GM11168 (cell line): ENCODE measurements around the gene MMP24OS.

Experiments used
- in situ Hi-C: fragments of 300-500 bp; cut with MboI; formaldehyde crosslinking; loops from one replicate; pipeline ENCODE4 v1.12.0; 2022; ENCODE audit warnings: low sequenced_read_pairs; ENCODE audit not compliant: unreplicated experiment

Gene MMP24OS

GRCh38 chr20:35307666-35308653 lies 30.0 kb upstream of the MMP24OS start:
- in situ Hi-C loops: no loop called here

GRCh38 chr20:35306931-35307517 lies 29.1 kb upstream of the MMP24OS start:
- in situ Hi-C loops: no loop called here

GRCh38 chr20:35305682-35306556 lies 28.0 kb upstream of the MMP24OS start:
- in situ Hi-C loops: no loop called here

- in situ Hi-C loops: loop anchor here (5.0 kb wide), 1 partner anchor 147 kb away; no protein-coding TSS in a partner anchor
Measured at GRCh38 chr20:35304956-35305355, 27.0 kb upstream of the MMP24OS start.

- in situ Hi-C loops: loop anchor here (5.0 kb wide), 1 partner anchor 148 kb away; no protein-coding TSS in a partner anchor
Measured at GRCh38 chr20:35303735-35304491, 26.0 kb upstream of the MMP24OS start.

- in situ Hi-C loops: loop anchor here (5.0 kb wide), 1 partner anchor 149 kb away; no protein-coding TSS in a partner anchor
Measured at GRCh38 chr20:35303382-35303734, 25.4 kb upstream of the MMP24OS start.

- in situ Hi-C loops: loop anchor here (5.0 kb wide), 1 partner anchor 150 kb away; no protein-coding TSS in a partner anchor
Measured at GRCh38 chr20:35302421-35303335, 24.8 kb upstream of the MMP24OS start.

- in situ Hi-C loops: loop anchor here (5.0 kb wide), 1 partner anchor 151 kb away; no protein-coding TSS in a partner anchor
Measured at GRCh38 chr20:35301426-35301825, 23.5 kb upstream of the MMP24OS start.

- in situ Hi-C loops: loop anchor here (5.0 kb wide), 1 partner anchor 152 kb away; no protein-coding TSS in a partner anchor
Measured at GRCh38 chr20:35300469-35301262, 22.7 kb upstream of the MMP24OS start.

GRCh38 chr20:35299780-35300179 lies 21.9 kb upstream of the MMP24OS start:
- in situ Hi-C loops: loop anchor here (5.0 kb wide), 1 partner anchor 153 kb away; no protein-coding TSS in a partner anchor

GRCh38 chr20:35298264-35298663 lies 20.3 kb upstream of the MMP24OS start:
- in situ Hi-C loops: no loop called here

- in situ Hi-C loops: no loop called here
Measured at GRCh38 chr20:35297740-35298139, 19.8 kb upstream of the MMP24OS start.

GRCh38 chr20:35297155-35297554 lies 19.2 kb upstream of the MMP24OS start:
- in situ Hi-C loops: no loop called here

GRCh38 chr20:35296101-35296554 lies 18.2 kb upstream of the MMP24OS start:
- in situ Hi-C loops: no loop called here

- in situ Hi-C loops: no loop called here
Measured at GRCh38 chr20:35295674-35296073, 17.8 kb upstream of the MMP24OS start.

- in situ Hi-C loops: no loop called here
Measured at GRCh38 chr20:35295058-35295457, 17.1 kb upstream of the MMP24OS start.

- in situ Hi-C loops: no loop called here
Measured at GRCh38 chr20:35294293-35294685, 16.4 kb upstream of the MMP24OS start.
